Kidney (tissue), 14 donors: Measurements from ENCODE around the gene FGF2. TPM values are rescaled to one million over a fixed set of nuclear protein-coding genes. Genes with fewer than 3 reads are reported as not detected.
"Not testable (repeated sequence)": the region's sequence is repeated elsewhere in the genome, so short reads cannot be mapped to it uniquely, and the experiment has no call there.

Experiments
- DNase-seq, 5 donors: peaks; one replicate each; pipeline ENCODE4 v3.0.0-alpha.2; 2013 to 2020
- FAIRE-seq: peaks from 2 replicates; lab custom pipeline; 2012; peaks lifted over from hg19 to GRCh38; lab: Jason Lieb, UNC
- H3K27ac ChIP-seq, 2 donors: one replicate each; pipeline ENCODE4 v1.7.0; 2013; ENCODE audit warnings: low read depth in 2 of 2, low read length in 2 of 2, inconsistent platforms in 1 of 2
- H3K27me3 ChIP-seq: one replicate; pipeline ENCODE4 v1.7.1; 2013; ENCODE audit warnings: low read length, inconsistent platforms; ENCODE audit not compliant: control insufficient read depth, insufficient read depth
- H3K36me3 ChIP-seq, 3 donors: one replicate each; pipeline versions ENCODE4 v1.7.0 to v1.7.1; 2013; ENCODE audit warnings: low read length in 3 of 3, control low read depth in 1 of 3, inconsistent platforms in 1 of 3; ENCODE audit not compliant: insufficient read depth in 3 of 3, control insufficient read depth in 2 of 3
- H3K4me1 ChIP-seq, 3 donors: one replicate each; pipeline versions ENCODE4 v1.7.0 to v1.7.1; 2013; ENCODE audit warnings: low read length in 3 of 3, inconsistent platforms in 1 of 3, low read depth in 1 of 3; ENCODE audit not compliant: control insufficient read depth in 2 of 3, insufficient read depth in 2 of 3
- H3K4me3 ChIP-seq, 3 donors: one replicate each; pipeline versions ENCODE4 v1.7.0 to v1.8.1; 2013; ENCODE audit warnings: low read length in 3 of 3, control low read depth in 1 of 3, inconsistent platforms in 1 of 3
- H3K9ac ChIP-seq, 3 donors: one replicate each; pipeline versions ENCODE4 v1.7.0 to v1.7.1; 2013; ENCODE audit warnings: low read length in 3 of 3, control low read depth in 1 of 3, inconsistent platforms in 1 of 3
- H3K9me3 ChIP-seq, 3 donors: one replicate each; pipeline versions ENCODE4 v1.7.0 to v1.7.1; 2013; ENCODE audit warnings: low read length in 3 of 3, control low read depth in 1 of 3, inconsistent platforms in 1 of 3; ENCODE audit not compliant: control insufficient read depth in 2 of 3, insufficient read depth in 1 of 3
- CTCF ChIP-seq: IDR thresholded peaks from 3 replicates; pipeline ENCODE4 v1.5.1; 2012; ENCODE audit warnings: mild to moderate bottlenecking, moderate library complexity, borderline replicate concordance; ENCODE audit not compliant: insufficient read depth; ENCODE audit errors: extremely low read depth
- intact Hi-C: fragments of 100-400 bp; cut with DNase I; formaldehyde crosslinking; loops from one replicate; pipeline ENCODE4 v1.11.1; 2022
- polyA plus RNA-seq: library from polyadenylated mRNA; stranded (reverse); fragments of 350-450 nt; fragmentation: Illumina TruSeq; extraction: RNeasy Lipid Tissue Mini Kit (QIAGEN cat#74804); gene quantifications from one replicate; pipeline ENCODE4 v1.2.3, GENCODE V29; 2014; ENCODE audit warnings: low read depth, low replicate concordance; ENCODE audit not compliant: insufficient read depth
- total RNA-seq: library from RNA; stranded (reverse); fragmentation: NEBNext Ultra II Directional; extraction: Animal tissue kit (Norgen Biotek cat#: 25700); gene quantifications from one replicate; pipeline ENCODE4 v1.2.1, GENCODE V29; 2021
- donor health status: control.
- donor health status: control.
- donor health status: control.
- donor health status: control.
- donor health status: control.
- donor health status: DM: yes; HTN: yes; CAD: no.
- donor health status: Normal renal cell carcinoma (clear cell type).

FGF2 gene
- total and polyA plus RNA-seq, 2 donors from 2014 or later = 2.3 to 16.9 TPM

GRCh38 chr4:122785099-122785498 lies 41.5 kb upstream of the FGF2 start:
- no peaks in the 10 kb centered on the region for H3K9me3 ChIP-seq
- H3K36me3 ChIP-seq = no peaks in the 10 kb centered on the region
- intact Hi-C loops = no loop called here
- H3K9ac ChIP-seq = no peak overlapping the region
- no peak overlapping the region for H3K4me3 ChIP-seq
- no peak for DNase-seq
- no peaks in the 10 kb centered on the region for H3K27me3 ChIP-seq
- no peak for FAIRE-seq
- H3K4me1 ChIP-seq = peaks cover 0 to 4% (median 0%) of the 10 kb centered on the region in 3 donors
- H3K27ac ChIP-seq = no peak overlapping the region
- no peak for TF ChIP-seq CTCF

- H3K27me3 ChIP-seq, H3K9ac ChIP-seq, DNase-seq, H3K9me3 ChIP-seq, FAIRE-seq, H3K4me1 ChIP-seq, H3K4me3 ChIP-seq, H3K36me3 ChIP-seq, H3K27ac ChIP-seq, intact Hi-C loops: not testable (repeated sequence)
Observed at GRCh38 chr4:122786296-122786695, 40.3 kb upstream of the FGF2 start.

- H3K9ac ChIP-seq, H3K27me3 ChIP-seq, H3K4me3 ChIP-seq, DNase-seq, intact Hi-C loops, H3K36me3 ChIP-seq, H3K27ac ChIP-seq, FAIRE-seq, H3K4me1 ChIP-seq, H3K9me3 ChIP-seq: not testable (repeated sequence)
Observed at GRCh38 chr4:122786920-122787319, 39.7 kb upstream of the FGF2 start.

- H3K27ac ChIP-seq = no peak overlapping the region
- H3K4me3 ChIP-seq = no peak overlapping the region
- no peaks in the 10 kb centered on the region for H3K36me3 ChIP-seq
- FAIRE-seq (no peak), DNase-seq (no peak)
- H3K9me3 ChIP-seq = no peaks in the 10 kb centered on the region
- intact Hi-C loops = no loop called here
- H3K9ac ChIP-seq = no peak overlapping the region
- TF ChIP-seq CTCF = no peak
- peaks cover 0 to 4% (median 0%) of the 10 kb centered on the region in 3 donors for H3K4me1 ChIP-seq
- H3K27me3 ChIP-seq = no peaks in the 10 kb centered on the region
Observed at GRCh38 chr4:122787940-122788339, 38.7 kb upstream of the FGF2 start.
